ENCODE results near the gene SYCE3.

GRCh38 chr22:50600967-50601668 is 38.4 kb upstream of the SYCE3 start:
- TF ChIP-seq ZNF274 (IDR thresholded peaks at IDR 0.05; ENCODE audit: low read depth, low read length): no peak
- TF ChIP-seq YY1 (IDR thresholded peaks at IDR 0.05; ENCODE audit: insufficient read depth, insufficient read length): no peak
- TF ChIP-seq SUZ12 (IDR thresholded peaks at IDR 0.05; ENCODE audit: extremely low read depth, insufficient read depth, insufficient read length): no peak

All from NT2/D1 (cell line).